DMS153 (cell line): ENCODE results near the gene GGACT.
"Not testable (repeated sequence)": the region's sequence is repeated elsewhere in the genome, so short reads cannot be mapped to it uniquely, and the experiment has no call there.

Experiments used
- DNase-seq: peaks from one replicate; lab custom pipeline; 2025; lab: John Stamatoyannopoulos, UW

The GGACT gene

DNA sequence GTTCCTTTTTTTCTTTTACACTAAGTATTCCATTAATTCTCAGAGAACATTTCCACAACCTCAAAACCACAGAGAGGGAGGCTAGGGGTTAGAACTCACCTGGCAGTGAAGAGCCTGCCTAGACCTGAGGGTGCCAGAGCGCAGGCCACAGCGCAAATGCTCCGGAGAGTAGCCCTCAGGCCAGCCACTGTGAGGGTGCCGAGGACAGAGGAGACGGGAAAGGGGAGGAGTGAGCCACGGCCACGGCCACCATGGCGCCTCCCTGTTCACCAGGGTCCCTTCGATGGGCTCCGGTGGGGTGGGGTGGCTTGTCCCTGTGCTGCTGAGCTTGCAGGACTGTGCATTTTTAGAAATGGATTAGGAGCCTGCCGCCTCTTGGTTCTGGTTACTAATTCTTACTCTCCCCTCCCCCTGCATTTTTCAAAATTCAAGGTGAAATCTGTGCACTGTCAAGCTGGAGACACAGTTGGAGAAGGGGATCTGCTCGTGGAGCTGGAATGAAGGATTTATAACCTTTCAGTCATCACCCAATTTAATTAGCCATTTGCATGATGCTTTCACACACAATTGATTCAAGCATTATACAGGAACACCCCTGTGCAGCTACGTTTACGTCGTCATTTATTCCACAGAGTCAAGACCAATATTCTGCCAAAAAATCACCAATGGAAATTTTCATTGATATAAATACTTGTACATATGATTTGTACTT, 58.8 kb downstream of the GGACT start:
- DNase-seq: no peak

DNA sequence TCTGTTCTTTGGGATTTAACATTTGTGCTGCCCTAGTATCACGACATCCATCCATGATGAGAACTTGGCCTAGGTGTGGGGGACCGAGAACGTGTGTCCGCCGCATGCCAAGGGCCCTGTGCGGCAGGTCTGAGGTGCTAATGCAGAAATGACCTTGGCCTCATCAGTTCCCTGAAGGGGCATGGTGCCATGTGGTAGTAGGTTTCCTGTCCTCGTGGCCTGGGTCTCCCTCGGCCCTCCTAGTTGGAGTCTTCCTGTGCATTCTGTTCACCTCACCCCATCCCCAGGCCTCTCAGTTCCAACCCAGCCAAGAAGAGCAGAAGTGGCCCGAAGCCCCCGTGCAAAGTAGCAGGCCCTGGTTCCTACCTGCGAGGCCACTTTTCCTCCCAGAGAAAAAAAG, 59.8 kb downstream of the GGACT start:
- DNase-seq: no peak

DNA sequence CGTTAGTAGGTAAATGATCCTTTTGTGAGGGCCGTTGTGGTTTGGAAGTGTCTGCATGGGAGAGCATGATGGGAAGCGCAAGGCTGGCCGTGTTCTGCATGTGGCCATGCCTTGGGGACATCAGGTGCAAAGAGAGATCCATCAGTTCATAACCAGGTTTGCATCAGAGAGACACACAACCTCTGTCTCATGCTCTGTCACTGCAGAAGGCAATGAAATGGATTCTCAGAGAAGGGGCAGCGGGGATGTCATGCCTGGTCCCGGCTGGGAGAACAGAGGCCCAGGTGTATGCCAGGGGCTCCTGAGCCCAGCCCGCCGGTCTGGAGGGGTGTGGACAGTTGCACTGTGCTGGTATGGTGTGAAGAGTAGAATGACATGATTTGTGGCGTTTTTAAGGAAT, 60.2 kb downstream of the GGACT start:
- no peak for DNase-seq

DNA sequence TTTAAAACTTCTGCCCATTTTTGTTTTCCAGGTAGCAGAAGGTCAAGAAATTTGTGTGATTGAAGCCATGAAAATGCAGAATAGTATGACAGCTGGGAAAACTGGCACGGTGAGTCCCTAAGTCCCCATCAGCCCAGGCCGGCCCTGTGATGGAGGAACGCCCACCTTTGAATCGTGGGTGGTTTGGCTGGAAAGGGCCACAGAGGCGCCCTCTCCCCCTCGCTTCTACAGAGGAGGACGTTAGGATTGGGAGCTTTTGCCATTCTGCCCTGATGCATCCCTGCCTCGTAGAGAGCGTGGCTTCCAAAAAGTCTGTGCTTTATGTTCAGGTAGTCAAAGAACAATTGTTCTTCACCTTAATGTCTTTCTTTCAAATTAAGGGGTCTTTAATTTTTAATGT, 60.9 kb downstream of the GGACT start:
- DNase-seq: no peak

DNA sequence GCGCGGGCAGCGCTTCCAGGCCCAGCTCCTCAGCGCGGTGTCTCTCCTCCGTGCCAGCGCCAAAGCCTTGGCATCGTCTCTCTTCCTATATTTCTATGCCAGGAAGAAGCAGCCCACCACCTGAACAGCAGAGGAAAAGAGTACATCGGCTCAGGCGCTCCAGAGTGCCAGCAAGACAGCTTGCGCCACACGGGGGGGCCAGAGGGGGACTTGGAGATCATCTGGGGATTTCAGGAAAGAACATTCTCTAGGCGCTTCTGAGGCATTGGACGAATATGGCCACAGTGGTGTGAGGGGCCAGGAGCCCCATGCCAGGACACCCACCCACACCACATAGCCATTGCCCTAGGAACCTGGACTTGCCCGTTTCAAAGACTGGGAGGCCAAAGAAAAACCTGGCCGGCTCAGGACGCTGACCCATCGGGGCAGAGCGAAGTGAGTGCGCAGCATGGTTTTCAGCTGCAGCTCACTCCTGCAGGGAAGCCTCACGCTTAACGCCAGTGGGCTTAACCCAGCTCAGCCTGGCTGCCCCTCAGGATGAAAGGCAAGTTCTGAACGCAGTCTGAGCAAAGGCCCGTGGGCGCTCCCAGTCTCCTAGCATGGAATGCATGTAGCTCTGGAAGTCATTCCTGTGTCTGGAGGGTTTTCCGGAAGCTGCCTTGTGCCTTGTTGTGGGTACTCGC, 62.1 kb downstream of the GGACT start:
- DNase-seq: no peak

DNA sequence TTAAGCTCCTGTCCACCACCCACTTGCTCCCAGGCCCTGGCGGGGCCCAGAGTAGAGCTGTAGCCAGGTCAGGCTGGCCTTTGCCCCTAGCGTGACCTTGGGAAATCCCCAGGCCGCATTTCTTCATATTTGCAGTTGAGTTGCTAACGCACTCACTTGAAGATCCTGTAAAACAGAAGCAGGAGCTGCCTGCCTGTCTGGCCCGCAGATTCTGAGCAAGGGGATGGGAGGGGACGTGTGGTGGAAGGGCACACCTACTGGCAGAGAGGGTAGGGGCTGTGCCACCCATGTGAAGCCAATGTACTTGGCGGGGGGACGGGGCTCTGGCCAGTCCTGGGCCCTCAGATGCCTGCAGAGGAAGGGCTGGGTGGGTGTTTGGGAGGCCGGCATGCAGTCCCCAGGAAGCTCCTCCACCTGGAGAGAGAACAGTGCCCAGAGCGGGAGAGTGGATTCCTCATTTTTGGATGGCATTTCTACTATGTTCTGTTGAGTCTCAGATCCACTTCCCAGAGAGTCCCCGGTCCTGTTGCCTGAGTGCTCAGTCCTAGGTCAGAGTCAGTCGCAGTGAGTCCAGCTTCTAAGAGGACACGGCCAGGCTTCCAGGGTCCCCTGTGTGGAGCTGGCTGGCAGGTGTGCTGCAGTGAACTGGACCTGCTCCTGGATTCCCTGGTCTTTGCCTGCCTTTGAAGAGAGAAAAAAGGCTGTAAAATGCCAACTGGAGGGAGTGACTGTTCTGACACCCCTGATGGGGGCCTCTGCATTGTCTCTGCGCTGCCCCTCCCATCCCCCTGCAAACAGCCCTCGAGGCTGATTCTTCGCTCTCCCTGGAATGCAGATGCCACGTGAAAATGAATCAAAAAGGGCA, 62.9 kb downstream of the GGACT start:
- DNase-seq: no peak

- not testable (repeated sequence) for DNase-seq
These were observed 63.9 kb downstream of the GGACT start for GRCh38 chr13:100524688-100525087.

DNA sequence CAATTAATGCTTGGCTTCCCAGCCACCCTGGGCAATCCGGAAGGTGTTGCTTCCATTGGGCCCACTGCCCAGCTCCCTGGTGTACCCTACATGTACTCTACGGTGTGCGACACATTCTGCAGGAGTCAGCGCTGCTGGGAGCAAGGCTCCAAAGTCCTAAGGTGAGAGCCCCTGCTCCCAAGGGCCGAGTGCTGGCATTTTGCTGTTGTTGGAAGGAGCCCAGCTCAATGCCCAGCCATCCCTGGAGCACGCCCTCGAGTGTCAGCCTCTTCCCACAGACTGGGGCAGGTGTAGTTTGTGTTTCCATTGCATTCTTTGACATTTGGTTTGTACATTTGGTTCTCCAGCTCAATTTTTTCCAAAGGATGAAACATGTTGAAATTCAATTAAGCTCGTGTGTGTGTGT, 64.6 kb downstream of the GGACT start:
- DNase-seq: no peak

DNA sequence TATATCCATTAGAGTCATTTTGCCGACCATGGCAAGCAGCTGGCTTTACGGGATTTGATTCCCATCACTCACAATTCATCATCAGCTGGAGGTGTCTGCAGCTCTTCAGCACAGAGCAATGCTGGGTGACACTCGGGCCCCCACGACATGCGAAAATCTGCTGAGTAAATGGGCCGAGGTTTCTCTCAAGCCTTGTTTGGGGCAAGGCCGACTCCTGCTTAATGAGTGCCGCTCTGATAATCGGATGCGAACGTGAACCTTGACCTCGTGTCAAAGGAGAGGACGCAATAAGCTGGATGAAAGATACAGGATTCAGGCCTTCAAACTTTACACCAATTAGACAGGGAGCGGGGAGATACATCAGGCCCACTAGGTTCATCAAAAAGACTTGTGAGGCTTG, 65.2 kb downstream of the GGACT start:
- no peak for DNase-seq

GRCh38 chr13:100522618-100523309, 65.8 kb downstream of the GGACT start:
- no peak for DNase-seq

- DNase-seq: no peak
These were observed 66.6 kb downstream of the GGACT start for GRCh38 chr13:100521851-100522617.

DNA sequence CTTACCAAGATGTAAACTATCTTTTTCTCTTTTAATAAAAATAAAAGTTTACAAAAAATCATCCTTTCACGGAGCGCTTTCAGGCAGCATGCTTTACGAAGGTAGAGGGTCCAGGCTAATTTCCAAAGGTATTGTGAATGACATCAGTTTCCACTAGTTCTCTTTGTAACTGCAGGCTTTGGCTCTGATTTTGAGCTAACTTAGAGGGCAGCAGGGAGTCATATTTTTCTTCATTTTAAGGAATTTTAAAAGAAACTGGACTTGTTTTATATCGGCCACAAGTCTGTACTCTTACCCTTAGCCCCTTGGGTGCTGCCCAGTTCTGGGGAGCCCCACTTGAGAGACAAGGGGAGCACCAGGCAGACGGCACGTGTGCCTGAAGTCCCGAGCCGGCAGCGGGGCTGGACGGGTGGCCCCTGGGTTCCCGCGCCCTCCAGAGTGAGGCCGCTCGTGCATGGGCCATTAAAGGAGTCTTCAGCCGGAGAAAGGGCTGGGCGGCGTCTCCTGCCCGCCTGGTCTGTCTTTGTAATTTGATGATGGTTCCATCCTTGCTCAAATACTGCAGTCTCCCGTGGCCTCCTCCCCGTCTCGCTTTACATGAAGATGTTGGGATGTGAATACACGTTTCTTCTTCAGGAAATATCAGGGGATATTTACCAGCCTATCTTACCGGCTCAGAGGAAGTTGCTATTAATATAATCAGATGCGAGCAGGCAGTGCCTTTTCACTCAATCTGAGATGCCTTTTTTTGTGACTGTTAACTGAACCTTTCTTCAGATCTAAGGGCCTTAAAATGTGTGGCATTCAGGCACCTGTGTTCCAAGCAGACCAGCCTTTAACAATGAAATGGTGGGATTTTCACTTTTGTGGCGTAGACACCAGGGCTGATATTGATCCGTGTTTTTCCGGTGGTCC, 67.4 kb downstream of the GGACT start:
- DNase-seq: no peak

DNA sequence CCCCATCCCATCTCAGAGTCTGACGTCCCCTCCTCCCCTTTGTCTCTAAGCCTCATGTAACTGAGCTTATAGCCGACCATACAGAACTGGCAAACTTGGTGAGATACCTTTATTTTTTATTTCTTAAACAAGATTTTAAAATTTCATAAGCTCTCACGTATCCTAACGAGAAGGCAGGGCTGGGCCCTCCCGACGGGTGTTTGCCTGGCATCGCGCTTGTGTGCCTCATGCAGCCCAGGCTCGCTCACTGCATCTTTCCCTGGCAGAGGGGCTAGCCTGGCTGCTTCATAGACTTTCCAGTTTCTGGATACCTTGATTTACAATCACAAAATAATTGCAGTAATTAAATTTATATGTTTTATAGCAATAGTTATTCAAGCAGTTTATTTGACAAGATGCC, 69.0 kb downstream of the GGACT start:
- no peak for DNase-seq

DNA sequence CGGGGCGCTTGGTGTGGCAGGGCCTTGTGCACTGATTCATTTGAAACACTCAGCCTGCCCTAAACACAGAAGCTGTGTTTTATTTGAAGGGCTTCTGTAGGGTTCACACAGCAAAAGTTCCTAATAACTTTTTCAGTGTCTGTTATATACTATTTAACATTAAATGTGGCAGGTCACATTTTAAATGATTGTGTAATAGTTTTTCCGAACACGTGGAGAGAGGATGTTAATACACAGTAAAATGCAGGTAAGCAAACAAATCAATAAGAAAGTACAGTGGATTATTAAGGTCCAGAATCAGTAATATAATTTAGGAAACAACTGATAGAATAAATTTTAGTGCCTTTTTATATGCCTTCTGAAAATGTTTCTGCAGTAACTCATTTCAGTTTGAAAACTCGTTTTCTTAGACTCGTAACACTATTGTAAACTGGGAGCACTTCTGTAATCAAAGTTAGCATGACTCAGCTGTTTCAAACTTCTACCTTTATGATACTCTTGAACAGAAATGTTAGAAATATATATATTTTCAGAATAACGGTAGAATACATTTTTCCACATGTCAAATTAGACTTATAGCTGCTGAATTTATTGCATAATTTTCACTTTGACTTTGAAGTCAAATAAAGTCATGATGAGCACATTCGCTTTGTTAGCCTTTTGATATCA, 70.1 kb downstream of the GGACT start:
- no peak for DNase-seq

DNA sequence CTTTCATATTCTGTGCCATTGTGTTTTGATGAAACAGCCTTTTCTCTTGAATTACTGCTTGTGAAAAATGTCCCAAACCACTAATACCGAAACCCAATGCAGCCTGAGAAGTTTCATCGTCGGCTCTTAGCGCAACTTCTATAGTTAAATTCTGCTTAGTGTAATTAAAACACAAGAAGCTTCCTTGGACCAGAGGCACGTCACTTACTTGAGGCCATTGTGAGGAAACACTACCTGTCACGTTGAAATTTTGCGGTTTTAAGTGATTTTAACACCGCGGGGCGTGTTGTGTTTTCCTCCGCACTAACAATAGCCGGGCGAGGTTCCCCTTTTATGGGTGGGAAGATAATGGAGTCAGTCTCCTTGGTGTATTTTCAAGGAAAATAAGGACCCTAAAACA, 70.9 kb downstream of the GGACT start:
- DNase-seq: no peak

- DNase-seq: no peak
These were observed 71.5 kb downstream of the GGACT start for GRCh38 chr13:100517135-100517534.

DNA sequence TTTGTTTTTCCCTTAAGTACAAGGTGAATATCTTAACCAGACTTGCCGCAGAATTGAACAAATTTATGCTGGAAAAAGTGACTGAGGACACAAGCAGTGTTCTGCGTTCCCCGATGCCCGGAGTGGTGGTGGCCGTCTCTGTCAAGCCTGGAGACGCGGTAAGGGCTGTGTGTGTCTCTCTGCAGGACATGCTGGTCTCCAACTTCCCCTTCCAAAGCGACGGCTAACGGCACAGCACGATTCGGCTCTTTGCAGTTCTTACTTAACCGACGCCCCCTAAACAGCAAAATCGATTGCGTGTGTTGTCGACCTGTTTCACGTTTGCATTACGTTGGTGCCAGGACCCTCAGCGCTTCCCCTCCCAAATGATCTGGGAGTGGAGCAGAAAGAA, 73.2 kb downstream of the GGACT start:
- DNase-seq: no peak

DNA sequence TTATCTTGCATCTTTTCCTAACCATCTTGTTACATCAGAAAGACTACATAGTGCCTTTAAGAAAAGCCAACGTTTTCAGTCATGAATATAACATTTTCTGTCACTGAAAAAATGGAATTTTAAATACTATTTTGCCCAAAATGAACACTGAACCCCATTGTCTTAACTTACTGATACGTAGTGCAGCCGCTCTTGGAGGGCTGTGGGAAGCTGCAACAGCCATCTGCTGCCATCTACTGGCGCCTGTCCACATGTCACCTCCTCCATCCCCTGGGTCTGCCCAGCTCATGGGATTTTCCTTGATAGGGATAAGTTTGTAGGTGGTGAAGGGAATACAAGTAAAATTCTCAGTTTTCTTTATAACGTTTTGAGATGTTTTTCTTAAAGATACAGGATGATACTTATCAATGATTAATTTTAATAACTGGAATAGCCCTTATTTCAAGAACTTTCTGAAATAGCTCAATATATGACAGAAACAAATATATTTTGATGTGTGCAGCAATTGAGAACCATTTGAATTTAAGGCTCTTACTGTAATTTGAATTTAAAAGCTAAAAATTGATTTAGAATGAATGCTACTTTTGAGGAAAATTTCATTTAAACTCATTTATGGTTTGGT, 73.7 kb downstream of the GGACT start:
- peak; percentile 55 for DNase-seq

DNA sequence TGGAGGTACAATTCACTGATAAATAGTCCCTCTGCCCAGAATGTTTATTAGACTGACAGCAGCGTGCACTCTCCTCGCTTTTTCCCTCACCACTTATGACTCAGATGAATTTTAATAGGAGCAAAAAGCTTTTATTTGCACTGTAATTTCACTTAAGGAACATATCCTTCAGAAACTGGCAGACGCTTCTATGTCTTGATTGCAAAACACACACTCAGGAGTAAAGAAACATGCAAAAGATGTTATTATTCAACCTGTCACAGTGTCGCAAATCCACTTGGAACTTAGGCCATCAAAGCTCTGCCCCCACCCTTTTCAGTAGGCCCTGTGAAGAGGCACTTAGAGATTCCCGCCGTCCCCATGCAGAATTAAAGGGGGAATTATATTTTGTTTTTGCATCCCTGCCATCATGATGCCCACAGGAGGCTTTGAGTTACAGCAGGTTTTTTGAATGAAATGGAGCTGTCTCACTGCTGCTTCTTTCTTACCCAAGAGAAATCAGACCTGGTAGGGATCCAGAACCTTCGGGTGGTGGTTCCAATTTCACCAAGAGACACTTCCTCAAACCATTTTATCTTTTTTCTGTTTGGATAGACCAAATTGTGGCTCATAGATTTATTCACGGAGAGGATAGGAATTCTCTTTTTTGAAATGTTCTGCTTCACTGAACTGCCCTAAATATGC, 74.5 kb downstream of the GGACT start:
- peak; percentile 27 for DNase-seq
